Endothelial cell of umbilical vein (primary cell): ENCODE measurements around the gene MED27. TPM values are rescaled to one million over a fixed set of nuclear protein-coding genes. Genes with fewer than 3 reads are reported as not detected.

ENCODE experiments used
- BruUV-seq: library from RNA; stranded (reverse); fragments of 400-500 nt; replicated peaks from 2 replicates; lab custom pipeline; 2021; lab: Mats Ljungman, UMichigan
- CTCF ChIA-PET: fragments of 300-600, 350-600 bp; sonication (Branson Sonifier 250); formaldehyde crosslinking; loops from one replicate; lab custom pipeline; 2021; ENCODE audit warnings: antibody characterized with exemption, inconsistent platforms; lab: Charles Lee
- POLR2A ChIA-PET: fragments of 300-600, 350-600 bp; sonication (Branson Sonifier 250); formaldehyde crosslinking; loops from one replicate; lab custom pipeline; 2021; ENCODE audit warnings: antibody characterized with exemption, inconsistent platforms; lab: Charles Lee
- DNase-seq: peaks from one replicate; pipeline ENCODE4 v3.0.0-alpha.2; 2011; ENCODE audit warnings: low read depth, low spot score
- FAIRE-seq: peaks from 2 replicates; lab custom pipeline; 2011; peaks lifted over from hg19 to GRCh38; lab: Jason Lieb, UNC
- H2AFZ ChIP-seq: 2 replicates; pipeline ENCODE4 v1.6.0; 2012; ENCODE audit warnings: low read depth, low read length, control low read depth, inconsistent platforms
- H3K27ac ChIP-seq: 2 replicates; pipeline ENCODE4 v1.5.1; 2011; ENCODE audit warnings: low read depth, mild to moderate bottlenecking, control low read depth, low read length, moderate library complexity; ENCODE audit not compliant: insufficient read depth
- H3K27me3 ChIP-seq, 2 experiments: 2 replicates each; pipeline versions ENCODE4 v1.6.0 to v1.6.1; 2011; ENCODE audit warnings: low read length in 2 of 2, mixed read lengths in 1 of 2; ENCODE audit not compliant: control insufficient read depth in 2 of 2, insufficient read depth in 2 of 2
- H3K36me3 ChIP-seq, 2 experiments: 2 replicates in 1 of 2; 3 replicates in 1 of 2; pipeline ENCODE4 v1.5.1; 2011; ENCODE audit warnings: low read length in 2 of 2, mild to moderate bottlenecking in 1 of 2, moderate library complexity in 1 of 2; ENCODE audit not compliant: control insufficient read depth in 2 of 2, insufficient read depth in 2 of 2; ENCODE audit errors: extremely low read depth in 1 of 2
- H3K4me1 ChIP-seq: 3 replicates; pipeline ENCODE4 v1.5.1; 2011; ENCODE audit warnings: mild to moderate bottlenecking, low read length; ENCODE audit not compliant: control insufficient read depth, insufficient read depth; ENCODE audit errors: extremely low read depth
- H3K4me2 ChIP-seq: 2 replicates; pipeline ENCODE4 v1.6.1; 2011; ENCODE audit warnings: low read length, control low read depth, mixed read lengths; ENCODE audit not compliant: insufficient read depth
- H3K4me3 ChIP-seq, 3 experiments: fragments of 200-600 bp in 1 of 3; sonication (generic), shearing (Covaris generic) in 1 of 3; replicated peaks in 1 of 3; 2 replicates each; pipeline ENCODE4 v1.5.1; 2011 to 2016; ENCODE audit warnings: control low read depth in 3 of 3, low read length in 3 of 3, mild to moderate bottlenecking in 2 of 3, inconsistent platforms in 1 of 3, low read depth in 1 of 3, moderate library complexity in 1 of 3; ENCODE audit not compliant: insufficient read depth in 1 of 3
- H3K79me2 ChIP-seq: 2 replicates; pipeline ENCODE4 v1.6.0; 2012; ENCODE audit warnings: low read length, inconsistent platforms; ENCODE audit not compliant: control insufficient read depth, insufficient read depth
- H3K9ac ChIP-seq: replicated peaks from 2 replicates; pipeline ENCODE3; 2011; ENCODE audit warnings: low read length, control low read depth; ENCODE audit not compliant: insufficient read depth; ENCODE audit errors: extremely low read depth
- H3K9me1 ChIP-seq: replicated peaks from 3 replicates; pipeline ENCODE4 v1.6.0; 2011; ENCODE audit warnings: mild to moderate bottlenecking, low read length; ENCODE audit not compliant: control insufficient read depth, insufficient read depth; ENCODE audit errors: extremely low read depth
- H3K9me3 ChIP-seq: replicated peaks from 2 replicates; pipeline ENCODE4 v1.5.1; 2012; ENCODE audit warnings: low read length, inconsistent platforms; ENCODE audit not compliant: control insufficient read depth, insufficient read depth
- H4K20me1 ChIP-seq: replicated peaks from 2 replicates; pipeline ENCODE3; 2011; ENCODE audit warnings: mild to moderate bottlenecking, low read length; ENCODE audit not compliant: control insufficient read depth, insufficient read depth; ENCODE audit errors: extremely low read depth
- FOS ChIP-seq: IDR thresholded peaks from 2 replicates; pipeline ENCODE4 v1.6.1; 2011; ENCODE audit warnings: mild to moderate bottlenecking, low read length, moderate library complexity, borderline replicate concordance; ENCODE audit not compliant: insufficient read depth
- GATA2 ChIP-seq: IDR thresholded peaks from 2 replicates; pipeline ENCODE4 v1.7.0; 2011; ENCODE audit warnings: low read depth, mild to moderate bottlenecking, moderate library complexity, mixed read lengths, low read length; ENCODE audit not compliant: insufficient read length, insufficient read depth
- JUN ChIP-seq: IDR thresholded peaks from 2 replicates; pipeline ENCODE4 v1.6.1; 2011; ENCODE audit warnings: borderline replicate concordance, low read depth; ENCODE audit not compliant: insufficient read length, insufficient read depth
- dilution Hi-C: fragments of 300-500 bp; cut with MboI; formaldehyde crosslinking; loops from one replicate; pipeline ENCODE4 v1.15.0; 2019; ENCODE audit warnings: low sequenced_read_pairs; ENCODE audit not compliant: extremely low pct_ligation_motif_present
- intact Hi-C: fragments of 100-400 bp; cut with micrococcal nuclease; formaldehyde crosslinking; loops from one replicate; pipeline ENCODE4 v1.10.0; 2022
- polyA plus RNA-seq, 4 experiments: library from polyadenylated mRNA; depleted of rRNA in 3 of 4; stranded (reverse) in 3 of 4; unstranded in 1 of 4; fragments of >200 nt; gene quantifications; 2 replicates each; pipeline versions ENCODE4 v1.2.1 to v1.2.3, GENCODE V29; 2011 to 2012; ENCODE audit warnings: missing spikeins in 1 of 4
- total RNA-seq: library from RNA; stranded (reverse); gene quantifications from 2 replicates; pipeline ENCODE4 v1.2.3, GENCODE V29; 2021
- TF ChIP-seq, protein P1 (sequence below), 2 donors: IDR thresholded peaks; 1 replicate in 1 of 2; 2 replicates in 1 of 2; pipeline ENCODE4 v1.5.1; 2011; ENCODE audit warnings: low read length in 2 of 2, mild to moderate bottlenecking in 2 of 2, moderate library complexity in 2 of 2, control low read depth in 1 of 2, inconsistent platforms in 1 of 2, low read depth in 1 of 2; ENCODE audit not compliant: insufficient read depth in 1 of 2; ENCODE audit errors: extremely low read depth in 1 of 2
- TF ChIP-seq, protein P2 (sequence below): IDR thresholded peaks from 2 replicates; pipeline ENCODE4 v1.6.1; 2011; ENCODE audit not compliant: insufficient read depth, insufficient read length

MED27 gene
- total and polyA plus RNA-seq, 2 donors (not counting 3 experiments of a cell fraction or from before 2014, with no cell fraction given), result 27.9 to 47.8 TPM

- Histone ChIP-seq H3K4me1 (no peaks in the 10 kb centered on the region), H3K27me3 (peaks cover 0 to 8% of the 10 kb centered on the region in 2 experiments), H3K9me3 (no peaks in the 10 kb centered on the region), H2AFZ (no peak overlapping the region), H3K27ac (no peak overlapping the region), H3K36me3 (no peaks in the 10 kb centered on the region), H3K9me1 (no peaks in the 10 kb centered on the region), H3K4me2 (no peak overlapping the region), H3K4me3 (no peak overlapping the region), H4K20me1 (no peaks in the 10 kb centered on the region), H3K9ac (no peak overlapping the region), H3K79me2 (no peaks in the 10 kb centered on the region)
- DNase-seq (no peak), FAIRE-seq (no peak)
- intact Hi-C loops (no loop called here), dilution Hi-C loops (loop anchor here (25.0 kb wide), 1 partner anchor 288 kb away; no protein-coding TSS in a partner anchor)
- ChIA-PET CTCF (interaction anchor here (0.6 kb wide), 1 partner anchor 122 kb away, joined by 3 read pairs; no protein-coding TSS in a partner anchor), POLR2A (no interaction called here)
- BruUV-seq, result no TSS peak
- TF ChIP-seq JUN (no peak), GATA2 (no peak), FOS (no peak)
- TF ChIP-seq, protein P1, sequence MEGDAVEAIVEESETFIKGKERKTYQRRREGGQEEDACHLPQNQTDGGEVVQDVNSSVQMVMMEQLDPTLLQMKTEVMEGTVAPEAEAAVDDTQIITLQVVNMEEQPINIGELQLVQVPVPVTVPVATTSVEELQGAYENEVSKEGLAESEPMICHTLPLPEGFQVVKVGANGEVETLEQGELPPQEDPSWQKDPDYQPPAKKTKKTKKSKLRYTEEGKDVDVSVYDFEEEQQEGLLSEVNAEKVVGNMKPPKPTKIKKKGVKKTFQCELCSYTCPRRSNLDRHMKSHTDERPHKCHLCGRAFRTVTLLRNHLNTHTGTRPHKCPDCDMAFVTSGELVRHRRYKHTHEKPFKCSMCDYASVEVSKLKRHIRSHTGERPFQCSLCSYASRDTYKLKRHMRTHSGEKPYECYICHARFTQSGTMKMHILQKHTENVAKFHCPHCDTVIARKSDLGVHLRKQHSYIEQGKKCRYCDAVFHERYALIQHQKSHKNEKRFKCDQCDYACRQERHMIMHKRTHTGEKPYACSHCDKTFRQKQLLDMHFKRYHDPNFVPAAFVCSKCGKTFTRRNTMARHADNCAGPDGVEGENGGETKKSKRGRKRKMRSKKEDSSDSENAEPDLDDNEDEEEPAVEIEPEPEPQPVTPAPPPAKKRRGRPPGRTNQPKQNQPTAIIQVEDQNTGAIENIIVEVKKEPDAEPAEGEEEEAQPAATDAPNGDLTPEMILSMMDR (IDR thresholded peaks at IDR 0.05; ENCODE audit: extremely low read depth in 1 of 2, insufficient read depth in 1 of 2, low read depth in 1 of 2, low read length in 2 of 2), result no peak
- TF ChIP-seq, protein P2, sequence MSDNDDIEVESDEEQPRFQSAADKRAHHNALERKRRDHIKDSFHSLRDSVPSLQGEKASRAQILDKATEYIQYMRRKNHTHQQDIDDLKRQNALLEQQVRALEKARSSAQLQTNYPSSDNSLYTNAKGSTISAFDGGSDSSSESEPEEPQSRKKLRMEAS, result no peak
Observed at GRCh38 chr9:131824155-131824594, 255.5 kb downstream of the MED27 start.
